Osteocyte (in vitro differentiated cells): ENCODE data around the gene IFIT1B. TPM values are rescaled to one million over a fixed set of nuclear protein-coding genes. Genes with fewer than 3 reads are reported as not detected.
A peak's percentile ranks its signal among the peaks of the same experiment; 100 is the strongest.

Experiments
- DNase-seq: peaks from one replicate; pipeline ENCODE4 v3.0.0; 2021; ENCODE audit warnings: mixed read lengths; ENCODE audit not compliant: unreplicated experiment; ENCODE audit errors: extremely low spot score
- H3K27ac Mint-ChIP-seq: one replicate; pipeline ENCODE4 v1.8.0; 2021; ENCODE audit warnings: mild to moderate bottlenecking, mixed read lengths; ENCODE audit not compliant: unreplicated experiment
- H3K27me3 Mint-ChIP-seq: one replicate; pipeline ENCODE4 v1.8.0; 2021; ENCODE audit warnings: mixed read lengths; ENCODE audit not compliant: unreplicated experiment
- H3K36me3 Mint-ChIP-seq: one replicate; pipeline ENCODE4 v1.8.0; 2021; ENCODE audit warnings: mixed read lengths; ENCODE audit not compliant: unreplicated experiment
- H3K4me1 Mint-ChIP-seq: one replicate; pipeline ENCODE4 v1.8.0; 2021; ENCODE audit warnings: mixed read lengths; ENCODE audit not compliant: unreplicated experiment
- H3K4me3 Mint-ChIP-seq: one replicate; pipeline ENCODE4 v1.8.0; 2021; ENCODE audit warnings: mild to moderate bottlenecking, moderate library complexity, mixed read lengths; ENCODE audit not compliant: unreplicated experiment
- H3K9me3 Mint-ChIP-seq: one replicate; pipeline ENCODE4 v1.8.0; 2021; ENCODE audit warnings: mixed read lengths; ENCODE audit not compliant: unreplicated experiment
- total RNA-seq: library from RNA; stranded (reverse); gene quantifications from 2 replicates; pipeline ENCODE4 v1.2.1, GENCODE V29; 2021
- TF ChIP-seq, protein P1 (sequence below): fragments of 200-600 bp; sonication (generic); IDR thresholded peaks from 2 replicates; pipeline ENCODE4 v1.5.0; 2021; ENCODE audit warnings: antibody characterized with exemption, mild to moderate bottlenecking, moderate library complexity

The IFIT1B gene
- total RNA-seq, 1 donor from 2014 or later, result not detected

DNA sequence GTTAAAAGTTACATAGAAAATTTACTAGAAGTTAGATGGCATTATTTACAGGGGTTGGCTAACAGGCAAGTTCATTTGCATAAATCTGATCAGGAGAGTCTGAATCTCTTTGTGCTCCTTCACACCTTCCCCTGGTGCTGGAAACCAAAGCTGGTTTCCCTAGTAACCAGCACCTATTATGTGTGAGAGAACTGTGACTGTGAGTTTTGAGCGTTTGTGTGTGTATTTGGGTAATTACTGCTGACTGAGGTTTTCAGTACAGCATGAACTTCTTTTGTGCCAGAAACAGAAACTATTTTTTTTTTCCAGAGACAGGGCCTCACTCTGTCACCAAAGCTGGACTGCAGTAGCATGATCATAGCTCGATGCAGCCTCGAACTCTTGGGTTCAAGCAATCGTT is 10.3 kb upstream of the IFIT1B start:
- TF ChIP-seq, protein P1, sequence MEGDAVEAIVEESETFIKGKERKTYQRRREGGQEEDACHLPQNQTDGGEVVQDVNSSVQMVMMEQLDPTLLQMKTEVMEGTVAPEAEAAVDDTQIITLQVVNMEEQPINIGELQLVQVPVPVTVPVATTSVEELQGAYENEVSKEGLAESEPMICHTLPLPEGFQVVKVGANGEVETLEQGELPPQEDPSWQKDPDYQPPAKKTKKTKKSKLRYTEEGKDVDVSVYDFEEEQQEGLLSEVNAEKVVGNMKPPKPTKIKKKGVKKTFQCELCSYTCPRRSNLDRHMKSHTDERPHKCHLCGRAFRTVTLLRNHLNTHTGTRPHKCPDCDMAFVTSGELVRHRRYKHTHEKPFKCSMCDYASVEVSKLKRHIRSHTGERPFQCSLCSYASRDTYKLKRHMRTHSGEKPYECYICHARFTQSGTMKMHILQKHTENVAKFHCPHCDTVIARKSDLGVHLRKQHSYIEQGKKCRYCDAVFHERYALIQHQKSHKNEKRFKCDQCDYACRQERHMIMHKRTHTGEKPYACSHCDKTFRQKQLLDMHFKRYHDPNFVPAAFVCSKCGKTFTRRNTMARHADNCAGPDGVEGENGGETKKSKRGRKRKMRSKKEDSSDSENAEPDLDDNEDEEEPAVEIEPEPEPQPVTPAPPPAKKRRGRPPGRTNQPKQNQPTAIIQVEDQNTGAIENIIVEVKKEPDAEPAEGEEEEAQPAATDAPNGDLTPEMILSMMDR, result no peak
- Mint-ChIP-seq H3K9me3 (no peaks in the 10 kb centered on the region), H3K4me1 (peaks cover 13% of the 10 kb centered on the region), H3K27ac (peak overlapping the region; percentile 2), H3K36me3 (peaks cover 3% of the 10 kb centered on the region), H3K4me3 (no peak overlapping the region), H3K27me3 (no peaks in the 10 kb centered on the region)
- DNase-seq, result no peak

DNA sequence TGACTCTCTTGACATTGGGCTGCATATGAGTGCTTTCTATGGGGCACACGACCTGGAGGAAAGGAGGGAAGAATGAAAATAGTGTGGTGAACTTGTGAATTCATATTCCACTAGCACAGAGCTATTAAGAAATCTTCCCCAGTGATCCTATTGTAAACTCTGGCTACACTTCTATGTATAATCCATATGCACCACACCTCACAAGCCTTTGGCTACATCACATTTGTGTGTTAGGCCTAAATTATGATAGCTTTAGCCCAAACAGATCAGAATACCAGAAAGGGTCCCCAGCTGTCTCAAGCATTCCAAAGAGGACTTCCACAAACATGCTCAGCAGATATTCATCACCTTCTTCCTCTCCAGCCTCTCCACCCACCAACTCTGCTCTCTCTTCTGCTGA is 9.7 kb upstream of the IFIT1B start:
- Mint-ChIP-seq H3K4me1 (peaks cover 13% of the 10 kb centered on the region), H3K27me3 (no peaks in the 10 kb centered on the region), H3K9me3 (no peaks in the 10 kb centered on the region), H3K4me3 (no peak overlapping the region), H3K27ac (no peak overlapping the region), H3K36me3 (peaks cover 3% of the 10 kb centered on the region)
- DNase-seq, result no peak
- TF ChIP-seq, protein P1, result no peak

DNA sequence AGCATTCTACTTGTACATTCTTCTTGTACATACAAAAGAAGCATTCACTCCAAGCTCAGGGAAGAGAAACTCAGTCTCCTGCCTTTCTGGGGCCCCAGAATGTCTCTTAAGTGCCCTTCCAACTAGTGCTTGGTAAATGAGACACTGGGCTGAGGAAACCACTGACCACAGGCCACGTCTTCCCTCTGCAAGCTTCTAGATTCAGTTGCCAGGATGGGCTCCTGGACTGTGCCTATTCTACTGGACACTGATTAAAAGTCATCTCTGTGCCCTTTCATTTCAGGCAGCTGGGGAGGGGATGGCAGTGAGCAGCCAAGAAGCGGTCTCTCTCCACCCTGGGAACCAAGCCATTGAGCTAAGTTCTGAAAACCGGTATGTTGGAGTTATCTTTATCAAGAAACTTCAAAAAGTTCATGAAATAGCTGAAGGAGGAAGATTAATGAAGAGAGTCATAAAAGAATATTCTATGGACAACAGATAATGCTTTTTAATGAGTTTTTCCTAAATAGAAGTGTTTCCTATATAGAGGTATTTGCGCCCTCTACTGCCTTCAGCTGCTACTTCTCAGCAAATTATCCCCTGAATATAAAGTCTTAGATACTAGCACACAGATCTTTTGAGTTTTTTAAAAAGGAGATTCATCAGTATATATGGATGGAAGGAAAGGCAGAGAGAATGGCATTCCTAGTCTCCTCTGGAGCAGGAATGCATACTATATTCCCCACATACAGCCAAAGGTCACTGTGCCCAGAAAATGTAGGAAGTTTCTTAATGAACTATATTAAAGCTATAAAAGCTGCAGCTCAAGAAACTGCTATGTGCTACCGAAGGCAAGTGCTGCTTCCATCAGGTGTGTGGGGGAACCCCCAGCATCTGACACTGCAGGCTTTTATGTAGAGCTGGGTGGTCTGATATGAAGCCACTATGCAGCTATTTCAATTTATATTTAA is 8.4 kb upstream of the IFIT1B start:
- peaks cover 3% of the 10 kb centered on the region for H3K36me3 Mint-ChIP-seq
- H3K27ac Mint-ChIP-seq, result no peak overlapping the region
- H3K4me3 Mint-ChIP-seq, result no peak overlapping the region
- no peaks in the 10 kb centered on the region for H3K9me3 Mint-ChIP-seq
- no peaks in the 10 kb centered on the region for H3K27me3 Mint-ChIP-seq
- TF ChIP-seq, protein P1, result peak; percentile 78
- no peak for DNase-seq
- H3K4me1 Mint-ChIP-seq, result peaks cover 25% of the 10 kb centered on the region

DNA sequence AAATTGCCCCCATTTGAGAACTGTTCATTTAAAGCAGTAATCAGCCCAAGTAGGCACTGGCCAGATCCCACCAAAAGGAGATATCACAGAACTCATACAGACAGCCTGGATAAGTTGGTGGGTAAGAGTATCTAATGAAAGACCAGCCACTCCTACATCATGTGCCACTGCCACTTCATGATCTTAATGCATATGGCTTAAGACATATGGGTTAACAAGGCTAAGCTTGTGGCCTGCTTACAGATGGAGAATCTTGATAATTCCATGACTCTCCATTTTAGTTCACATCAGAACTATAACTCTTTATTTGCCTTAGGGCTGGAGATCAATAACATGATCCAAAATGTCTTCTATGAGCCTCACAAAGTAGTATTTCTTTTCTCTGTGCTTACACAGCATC is 6.8 kb upstream of the IFIT1B start:
- TF ChIP-seq, protein P1, result no peak
- Mint-ChIP-seq H3K4me1 (peaks cover 31% of the 10 kb centered on the region), H3K9me3 (no peaks in the 10 kb centered on the region), H3K27ac (no peak overlapping the region), H3K27me3 (no peaks in the 10 kb centered on the region), H3K36me3 (peaks cover 2% of the 10 kb centered on the region), H3K4me3 (no peak overlapping the region)
- DNase-seq, result no peak

DNA sequence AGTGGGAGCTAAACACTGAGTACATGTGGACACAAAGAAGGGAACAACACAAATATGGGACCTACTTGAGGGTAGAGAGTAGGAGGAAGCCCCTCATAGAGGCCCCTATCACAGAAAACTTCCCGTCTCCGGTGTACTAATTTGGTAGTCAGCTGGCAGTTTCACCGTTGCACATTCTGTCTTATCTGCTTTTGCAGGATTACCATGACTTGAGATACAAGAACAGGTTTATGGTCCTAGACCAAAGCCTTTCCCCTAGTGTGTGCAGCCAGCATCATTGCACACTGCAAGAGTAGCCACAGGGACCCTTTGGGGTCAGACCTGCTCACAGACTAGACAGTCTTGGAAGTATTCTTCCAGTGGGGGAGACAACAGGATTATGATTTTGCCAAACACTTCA is 5.9 kb upstream of the IFIT1B start:
- Mint-ChIP-seq H3K9me3 (no peaks in the 10 kb centered on the region), H3K4me3 (no peak overlapping the region), H3K27me3 (no peaks in the 10 kb centered on the region), H3K27ac (no peak overlapping the region), H3K36me3 (no peaks in the 10 kb centered on the region), H3K4me1 (peaks cover 30% of the 10 kb centered on the region)
- TF ChIP-seq, protein P1, result no peak
- no peak for DNase-seq
